GM23248 (cell line): Measurements from ENCODE around the gene HSPA12B.

Source experiments
- EZH2 ChIP-seq: fragments of 200-600 bp; sonication (generic); IDR thresholded peaks from 2 replicates; pipeline ENCODE4 v1.6.1; 2018; ENCODE audit warnings: antibody characterized with exemption, mild to moderate bottlenecking; ENCODE audit not compliant: insufficient read depth, poor library complexity, severe bottlenecking
- EZH2phosphoT487 ChIP-seq: fragments of 200-600 bp; sonication (generic); IDR thresholded peaks from 2 replicates; pipeline ENCODE4 v1.6.1; 2018; ENCODE audit warnings: antibody characterized with exemption, moderate library complexity, mild to moderate bottlenecking, low read depth; ENCODE audit not compliant: insufficient read depth

DNA sequence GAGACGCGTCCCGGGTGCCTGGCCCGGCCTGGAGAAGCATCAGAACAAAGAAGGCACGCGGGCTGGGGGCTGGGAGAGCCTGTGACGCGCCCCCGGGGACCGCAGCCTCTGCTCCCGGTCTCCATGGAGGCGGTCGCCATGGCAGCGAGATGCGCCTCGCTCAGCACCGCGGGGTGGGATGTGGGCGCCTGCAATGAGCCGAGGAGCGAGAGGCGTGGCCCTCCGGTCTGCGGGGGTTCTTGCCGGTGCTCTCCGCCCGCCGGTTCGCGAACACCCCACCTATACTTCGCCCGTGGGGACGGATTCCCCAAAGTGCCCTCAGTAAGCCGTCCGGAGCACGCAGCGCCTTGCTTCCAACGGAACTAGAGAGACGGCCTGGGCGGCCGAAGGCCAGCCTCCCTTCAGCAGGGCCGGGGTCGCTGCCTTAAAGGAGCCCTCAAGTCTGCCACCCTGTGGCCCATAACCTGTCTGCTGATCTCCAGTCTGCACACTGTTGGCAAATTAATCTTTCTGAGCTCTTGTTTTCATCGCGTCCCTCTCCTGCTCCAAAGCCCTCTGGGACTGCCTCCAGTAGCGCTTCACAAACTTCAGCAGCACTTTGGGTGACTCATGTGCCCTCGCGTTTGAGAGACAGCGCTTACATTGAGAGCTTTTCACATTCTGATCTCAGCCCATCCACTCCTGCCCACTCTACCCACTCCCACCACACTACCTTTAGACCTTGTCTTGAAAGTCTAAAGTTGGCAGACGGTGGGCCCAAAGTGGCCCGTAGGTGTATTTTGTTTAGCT is 36.1 kb downstream of the HSPA12B start:
- no peak for TF ChIP-seq EZH2
- TF ChIP-seq EZH2phosphoT487: no peak
